ENCODE results near the gene WRAP73.
A peak's percentile ranks its signal among the peaks of the same experiment; 100 is the strongest.
"Not testable (repeated sequence)": the region's sequence is repeated elsewhere in the genome, so short reads cannot be mapped to it uniquely, and the experiment has no call there.

WRAP73 gene

DNA sequence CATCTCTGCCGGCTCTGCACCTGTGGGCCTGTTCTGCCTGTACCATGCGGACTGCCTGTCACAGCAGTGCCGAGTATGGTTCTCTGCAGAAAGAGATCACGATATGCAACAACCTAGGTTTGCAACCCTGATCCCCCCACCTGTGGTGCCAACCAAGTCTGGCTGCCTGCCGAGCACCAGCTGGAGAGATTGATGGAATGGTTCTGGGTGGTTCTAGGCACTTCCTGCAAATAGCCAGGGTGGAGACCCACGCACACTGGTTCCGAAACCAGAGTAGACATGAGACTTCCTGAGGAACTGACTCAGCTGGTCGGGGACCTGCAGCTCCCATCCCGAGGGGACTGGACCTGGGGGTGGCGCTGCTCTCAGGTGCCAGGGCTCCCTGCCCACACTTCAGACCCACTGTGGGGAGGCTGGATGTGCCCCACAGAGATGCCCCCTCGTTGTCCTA is 19.7 kb downstream of the WRAP73 start:
- no peak for DNase-seq (ENCODE audit: low spot score)

DNA sequence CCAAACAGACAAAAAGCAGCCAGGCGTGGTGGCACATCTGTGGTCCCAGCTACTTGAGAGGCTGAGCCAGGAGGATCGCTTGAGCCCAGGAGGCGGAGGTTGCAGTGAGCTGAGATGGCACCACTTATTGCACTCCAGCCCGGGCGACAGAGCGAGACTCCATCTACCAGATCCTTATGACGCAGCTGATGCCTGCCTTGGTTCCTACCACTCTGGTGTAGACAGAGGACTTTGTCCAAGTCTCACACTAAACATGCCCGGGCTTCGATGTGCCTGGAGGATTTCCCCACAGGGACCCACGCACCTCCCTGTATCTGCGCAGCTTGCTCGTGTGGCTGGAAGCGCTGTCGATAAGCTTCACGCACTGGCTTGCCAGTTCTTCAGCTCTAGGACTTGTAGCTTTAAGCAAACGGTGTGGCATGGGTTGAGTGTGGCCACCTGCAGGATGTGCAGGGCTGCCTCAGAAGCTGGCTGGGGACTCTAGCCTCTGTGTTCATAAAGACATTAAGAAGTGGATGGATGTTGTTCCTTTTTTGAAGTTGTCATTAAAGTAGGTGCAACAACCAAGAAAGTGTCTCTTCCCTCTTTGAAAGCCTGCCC is 20.2 kb downstream of the WRAP73 start:
- no peak for DNase-seq (ENCODE audit: low spot score)

DNA sequence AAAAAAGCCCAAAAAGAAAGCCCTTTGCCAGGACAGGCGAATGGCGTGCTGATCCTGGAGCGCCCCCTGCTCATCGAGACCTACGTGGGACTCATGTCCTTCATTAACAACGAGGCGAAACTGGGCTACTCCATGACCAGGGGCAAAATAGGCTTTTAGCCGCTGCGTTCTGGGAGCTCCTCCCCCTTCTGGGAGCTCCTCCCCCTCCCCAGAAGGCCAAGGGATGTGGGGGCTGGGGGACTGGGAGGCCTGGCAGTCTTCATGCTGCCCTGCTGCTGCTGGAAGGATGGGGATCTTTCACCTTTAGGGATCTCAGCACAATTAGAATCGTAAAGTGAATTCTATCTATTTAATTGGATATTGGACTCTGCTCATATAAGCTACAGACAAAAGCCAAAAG is 21.5 kb downstream of the WRAP73 start:
- DNase-seq (ENCODE audit: low spot score) = no peak

DNA sequence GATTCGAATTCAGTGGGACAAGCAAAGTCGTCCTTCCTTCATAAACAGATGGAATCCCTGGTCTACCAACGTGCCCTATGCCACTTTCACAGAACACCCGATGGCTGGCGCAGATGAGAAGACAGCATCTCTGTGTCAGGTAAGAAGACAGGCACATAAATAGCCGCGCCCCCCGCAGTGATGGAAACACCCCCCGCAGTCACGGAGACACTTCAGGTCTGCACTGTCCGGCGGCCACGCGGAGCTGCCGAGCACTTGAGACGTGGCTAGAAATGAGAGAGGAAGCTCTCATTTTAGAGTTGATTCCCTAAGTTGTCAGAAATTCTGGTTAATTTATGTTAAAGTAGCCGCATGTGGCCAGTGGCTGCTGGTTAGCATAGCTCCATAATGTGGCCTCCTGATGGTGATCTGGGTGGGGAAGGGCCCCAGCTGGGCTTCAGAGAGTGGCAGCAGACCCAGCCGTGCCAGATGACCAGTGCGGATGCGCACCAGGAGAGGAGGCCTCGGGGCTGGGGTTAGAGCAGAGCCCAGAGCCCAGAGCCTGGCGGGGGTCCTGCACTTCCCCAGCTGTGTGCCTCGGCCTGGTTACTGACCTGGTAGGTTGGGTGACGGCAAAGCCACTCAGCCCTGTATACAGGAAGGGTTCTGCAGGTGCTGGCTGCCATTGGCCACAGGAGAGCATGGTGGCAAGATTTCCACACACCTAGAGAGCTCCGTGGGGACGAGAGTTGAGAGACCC is 22.2 kb downstream of the WRAP73 start:
- DNase-seq (ENCODE audit: low spot score) = no peak

DNA sequence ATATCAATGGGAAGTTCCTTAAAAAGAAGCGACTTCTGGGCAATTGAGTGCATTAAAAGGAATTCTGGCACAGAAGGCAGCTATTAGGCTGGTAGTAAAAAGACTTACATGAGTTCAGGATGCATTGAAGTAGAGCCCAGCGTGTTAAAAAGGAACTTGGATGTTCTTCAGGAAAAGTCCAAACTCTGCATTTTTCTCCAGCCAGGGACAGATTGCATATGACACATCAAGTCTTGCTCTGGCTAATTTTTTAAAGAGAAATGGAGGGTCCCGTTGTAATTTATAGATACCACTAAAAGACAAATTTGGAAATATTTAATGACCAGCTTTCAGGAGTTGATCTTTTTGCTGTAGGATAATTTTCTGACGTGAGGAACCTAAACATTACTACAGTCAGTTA is 23.9 kb downstream of the WRAP73 start:
- DNase-seq (ENCODE audit: low spot score) = no peak

DNA sequence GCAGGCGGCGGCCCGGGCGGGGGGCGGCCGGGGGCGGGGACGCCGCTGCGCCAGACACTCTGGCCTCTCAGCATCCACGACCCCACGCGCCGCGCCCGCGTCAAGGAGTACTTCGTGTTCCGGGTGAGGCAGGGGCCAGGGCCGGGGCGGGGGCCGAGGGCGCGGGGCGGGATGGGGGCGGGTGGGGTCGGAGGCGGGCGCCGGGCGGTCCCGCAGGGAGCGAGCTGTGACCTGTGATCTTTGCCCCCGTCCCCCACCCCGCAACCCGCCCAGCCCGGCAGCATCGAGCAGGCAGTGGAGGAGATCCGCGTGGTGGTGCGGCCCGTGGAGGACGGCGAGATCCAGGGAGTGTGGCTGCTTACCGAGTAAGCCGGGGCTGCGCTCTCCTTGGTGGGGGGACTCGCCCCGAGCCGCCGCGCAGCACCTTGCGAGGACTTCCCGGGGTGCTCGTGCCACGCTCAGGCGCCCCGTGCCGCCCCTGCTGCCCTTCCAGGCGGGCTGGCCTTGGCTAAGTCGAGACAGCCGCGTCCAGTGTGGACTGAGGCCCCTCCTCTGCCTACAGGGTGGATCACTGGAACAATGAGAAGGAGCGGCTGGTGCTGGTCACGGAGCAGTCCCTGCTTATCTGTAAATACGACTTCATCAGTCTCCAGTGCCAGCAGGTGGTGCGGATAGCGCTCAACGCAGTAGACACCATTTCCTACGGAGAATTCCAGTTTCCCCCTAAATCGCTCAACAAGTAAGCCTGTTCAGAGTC is 24.6 kb downstream of the WRAP73 start:
- DNase-seq (ENCODE audit: low spot score) = no peak

DNA sequence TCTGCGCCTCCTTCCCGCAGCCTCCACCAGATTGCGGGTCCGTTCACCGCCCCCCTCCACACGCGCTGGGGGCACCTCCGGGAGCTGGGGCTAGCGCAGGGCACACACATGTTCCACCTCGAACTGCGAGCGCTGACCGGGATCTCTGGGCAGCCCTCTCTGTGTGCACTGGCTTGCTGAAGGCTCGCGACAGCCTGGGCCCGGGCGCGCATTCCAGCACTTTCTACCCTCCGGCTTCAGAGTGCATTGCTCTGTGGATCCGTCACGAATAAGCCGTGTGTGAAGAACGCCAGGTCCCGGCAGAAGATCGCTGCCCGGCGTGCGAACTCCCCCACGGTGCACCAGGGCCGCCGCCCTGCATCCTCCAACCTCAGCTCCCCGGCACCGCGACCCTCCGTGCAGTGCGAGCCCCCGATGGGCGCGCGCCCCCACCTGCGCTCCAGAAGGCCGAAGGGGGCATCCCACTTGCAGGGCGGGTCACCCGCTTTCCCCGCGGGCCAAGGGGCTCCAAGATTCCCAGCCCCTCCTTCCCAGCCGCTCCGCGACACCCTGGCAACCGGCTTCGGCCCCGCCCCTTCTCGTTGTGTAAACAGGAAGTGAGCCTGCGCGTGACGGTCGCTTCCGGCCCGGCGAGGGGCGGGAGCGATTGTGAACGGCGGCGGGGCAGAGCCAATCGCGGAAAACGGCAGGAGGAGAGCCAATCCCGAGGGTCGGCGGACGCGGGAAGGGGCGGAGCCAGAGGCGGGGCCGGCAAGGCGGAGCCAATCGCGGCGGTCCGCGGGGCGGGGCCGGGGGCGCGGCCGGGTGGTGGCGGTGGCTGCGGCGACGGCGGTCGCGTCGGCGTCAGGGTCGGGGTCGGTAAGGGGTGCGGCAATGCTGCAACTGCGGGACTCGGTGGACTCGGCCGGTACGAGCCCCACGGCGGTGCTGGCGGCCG is 25.4 kb downstream of the WRAP73 start, which contains the start of gene TPRG1L:
TPRG1L (plus strand) TSS at position 816 of the 937 bp plus-strand sequence; CDS start at position 874, 58 bp downstream.
- peak; percentile 98 for DNase-seq (ENCODE audit: low spot score)

DNA sequence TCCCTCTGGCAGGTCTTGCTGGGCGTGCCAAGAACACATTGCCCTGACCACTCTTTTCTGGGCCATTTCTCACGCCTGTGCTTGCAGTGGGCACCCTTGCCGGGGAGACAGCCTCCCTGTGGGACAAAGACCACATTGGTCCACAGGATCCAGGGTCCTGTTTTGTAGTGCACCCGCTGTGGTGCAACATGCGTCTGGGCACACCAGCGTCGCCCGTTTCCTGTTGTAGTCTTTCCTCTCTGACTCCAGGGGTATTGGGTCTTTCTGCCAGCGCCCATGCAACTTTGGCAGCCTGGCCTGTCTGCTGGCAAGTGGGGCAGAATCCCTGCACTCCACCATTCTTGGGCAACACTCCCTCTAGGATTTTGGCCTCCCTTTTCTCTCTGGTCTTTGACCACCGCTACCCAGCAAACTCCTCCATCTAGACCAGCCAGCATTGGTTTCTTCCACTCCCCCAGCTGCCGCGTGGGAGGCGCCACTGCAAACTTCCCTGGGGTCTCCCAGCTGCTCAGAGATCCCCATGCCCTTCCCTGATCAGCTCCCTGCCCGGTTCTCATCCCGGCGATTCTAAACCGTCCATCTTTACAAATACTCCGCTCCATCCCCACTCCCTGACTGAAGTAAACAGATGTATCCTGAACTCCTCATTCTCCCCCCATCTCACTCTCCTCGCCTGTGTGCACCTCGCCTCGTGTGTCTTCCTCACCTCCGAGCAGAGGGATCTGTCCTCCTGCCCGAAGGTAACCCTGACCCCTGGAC is 26.3 kb downstream of the WRAP73 start:
- DNase-seq (ENCODE audit: low spot score) = no peak

DNA sequence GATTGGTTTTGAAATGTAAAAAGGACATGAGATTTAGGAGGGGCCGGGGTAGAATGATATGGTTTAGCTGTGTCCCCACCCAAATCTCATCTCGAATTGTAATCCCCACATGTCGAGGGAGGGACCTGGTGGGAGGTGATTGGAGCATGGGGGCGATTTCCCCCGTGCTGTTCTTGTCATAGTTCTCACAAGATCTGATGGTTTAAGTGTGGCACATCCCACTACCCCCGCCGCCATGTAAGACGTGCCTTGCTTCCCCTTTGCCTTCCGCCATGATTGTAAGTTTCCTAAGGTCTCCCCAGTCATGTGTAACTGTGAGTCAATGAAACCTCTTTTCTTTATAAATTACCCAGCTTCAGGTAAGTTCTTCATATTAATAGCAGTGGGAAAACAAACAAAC is 27.8 kb downstream of the WRAP73 start:
- DNase-seq (ENCODE audit: low spot score) = not testable (repeated sequence)

DNA sequence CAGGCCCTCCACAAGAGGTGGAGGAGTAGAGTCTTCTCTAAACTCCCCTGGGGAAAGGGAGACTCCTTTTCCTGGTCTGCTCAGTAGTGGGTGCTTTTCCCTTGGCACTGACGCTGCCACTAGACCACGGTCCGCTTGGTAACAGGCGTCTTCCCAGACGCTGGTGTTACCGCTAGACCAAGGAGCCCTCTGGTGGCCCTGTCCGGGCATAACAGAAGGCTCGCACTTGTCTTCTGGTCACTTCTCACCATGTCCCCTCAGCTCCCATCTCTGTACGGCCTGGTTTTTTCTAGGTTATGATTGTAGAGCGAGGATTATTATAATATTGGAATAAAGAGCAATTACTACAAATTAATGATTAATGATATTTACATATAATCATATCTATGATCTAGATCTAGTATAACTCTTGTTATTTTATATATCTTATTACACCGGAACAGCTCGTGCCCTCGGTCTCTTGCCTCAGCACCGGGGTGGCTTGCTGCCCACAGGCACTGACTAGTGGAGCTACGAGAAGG is 28.7 kb downstream of the WRAP73 start:
- not testable (repeated sequence) for DNase-seq (ENCODE audit: low spot score)

DNA sequence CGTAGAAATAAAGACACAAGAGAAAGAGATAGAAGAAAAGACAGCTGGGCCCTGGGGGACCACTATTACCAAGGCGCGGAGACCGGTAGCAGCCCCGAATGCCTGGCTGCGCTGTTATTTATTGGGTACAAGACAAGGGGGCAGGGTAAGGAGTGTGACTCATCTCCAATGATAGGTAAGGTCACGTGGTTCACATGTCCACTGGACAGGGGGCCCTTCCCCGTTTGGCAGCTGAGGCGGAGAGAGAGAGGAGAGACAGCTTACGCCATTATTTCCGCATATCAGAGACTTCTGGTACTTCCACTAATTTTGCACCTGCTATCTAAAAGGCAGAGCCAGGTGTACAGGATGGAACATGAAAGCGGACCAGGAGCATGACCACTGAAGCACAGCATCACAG is 29.2 kb downstream of the WRAP73 start:
- no peak for DNase-seq (ENCODE audit: low spot score)

DNA sequence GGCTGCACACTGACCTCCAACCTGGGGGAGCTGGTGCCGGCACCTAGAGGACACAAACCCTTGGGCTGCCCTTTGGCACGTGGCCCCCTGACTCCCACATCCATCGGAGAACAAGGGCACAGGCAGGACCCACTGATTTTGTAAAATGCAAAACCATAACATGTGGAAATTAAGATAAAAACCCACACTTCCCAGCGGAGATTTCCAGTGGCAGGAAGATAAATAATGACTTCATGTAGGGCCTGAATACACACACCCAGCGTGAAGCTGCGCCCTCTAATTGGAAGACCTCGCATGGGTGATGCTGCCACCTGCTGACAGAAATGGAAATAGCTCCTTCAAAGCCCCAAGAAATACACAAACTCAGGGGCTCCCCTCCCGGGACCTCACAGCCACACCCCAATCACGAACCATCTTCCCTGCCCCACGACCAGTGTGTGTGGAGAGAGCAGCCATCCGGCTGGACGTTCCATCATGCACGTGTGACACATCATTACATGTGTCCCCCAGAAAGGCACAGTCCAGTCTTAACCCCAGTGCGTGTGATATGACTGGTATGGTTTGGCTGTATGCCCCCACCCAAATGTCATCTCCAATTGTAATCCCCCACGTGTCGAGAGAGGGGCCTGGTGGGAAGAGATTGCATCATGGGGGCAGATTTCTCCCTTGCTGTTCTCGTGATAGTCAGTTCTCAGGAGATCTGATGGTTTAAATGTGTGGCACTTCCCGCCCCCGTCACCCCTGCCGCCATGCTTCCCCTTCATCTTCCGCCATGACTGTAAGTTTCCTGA is 30.8 kb downstream of the WRAP73 start:
- DNase-seq (ENCODE audit: low spot score) = peak; percentile 84

DNA sequence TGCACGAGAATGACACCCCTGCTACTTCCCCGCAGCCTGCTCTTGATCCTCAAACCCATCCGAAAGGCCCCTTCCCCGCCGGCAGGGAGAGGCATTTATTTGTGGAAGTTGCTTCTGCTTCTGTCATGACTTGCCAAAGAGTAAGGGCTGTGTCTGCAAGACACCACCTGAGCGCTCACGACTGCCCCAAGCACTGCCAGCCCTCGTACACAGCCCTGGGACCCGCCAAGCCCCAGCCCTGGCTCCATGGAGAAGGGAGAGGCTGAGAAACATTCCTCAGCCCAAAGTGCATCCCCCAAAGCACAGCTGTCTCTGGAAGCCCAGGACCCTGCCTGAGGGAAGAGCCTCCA is 31.4 kb downstream of the WRAP73 start:
- no peak for DNase-seq (ENCODE audit: low spot score)

DNA sequence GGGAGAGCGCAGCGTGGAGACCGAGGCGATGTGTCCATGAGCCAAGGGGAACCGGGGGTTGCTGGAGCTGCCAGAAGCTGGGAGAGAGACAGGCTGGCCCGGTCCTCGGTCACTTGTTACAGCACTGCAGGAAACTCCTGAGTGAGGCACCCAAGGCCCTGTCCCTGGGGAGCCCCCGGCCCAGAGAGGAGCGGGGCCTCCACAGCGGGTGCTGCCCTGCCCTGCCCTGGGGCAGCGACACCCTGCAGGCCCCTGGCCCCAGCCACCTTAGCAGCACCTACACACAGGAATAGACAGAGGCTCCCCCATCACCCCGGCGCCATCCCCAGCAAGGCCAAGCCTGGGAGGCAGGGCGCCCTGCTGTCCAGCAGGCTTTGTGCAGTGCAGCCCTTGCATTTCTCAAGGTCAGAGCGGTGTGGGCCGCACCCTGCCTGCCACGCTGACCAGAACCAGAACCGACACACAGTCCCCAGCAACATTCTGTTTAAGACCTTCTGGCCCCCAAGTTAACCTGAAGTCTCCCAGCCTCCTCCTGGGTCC is 32.0 kb downstream of the WRAP73 start:
- no peak for DNase-seq (ENCODE audit: low spot score)

DNA sequence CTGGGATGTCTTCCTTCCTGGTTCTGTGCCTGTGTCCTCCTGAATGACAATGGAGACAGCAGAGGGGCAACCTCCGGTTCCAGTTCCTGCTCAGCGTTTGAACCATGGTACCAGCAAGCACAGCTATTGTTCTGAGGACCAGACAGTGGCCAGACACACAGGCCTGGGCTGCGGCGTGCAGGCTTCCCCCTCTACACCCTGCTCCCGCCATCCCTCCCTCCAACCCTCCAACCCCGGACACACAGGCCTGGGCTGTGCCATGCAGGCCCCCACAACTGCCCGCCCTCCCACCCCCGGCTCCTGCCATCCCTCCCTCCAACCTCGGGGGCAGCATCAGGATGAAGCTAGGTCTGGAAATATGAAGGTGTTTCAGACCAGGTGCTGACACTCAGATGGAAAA is 33.0 kb downstream of the WRAP73 start:
- no peak for DNase-seq (ENCODE audit: low spot score)

DNA sequence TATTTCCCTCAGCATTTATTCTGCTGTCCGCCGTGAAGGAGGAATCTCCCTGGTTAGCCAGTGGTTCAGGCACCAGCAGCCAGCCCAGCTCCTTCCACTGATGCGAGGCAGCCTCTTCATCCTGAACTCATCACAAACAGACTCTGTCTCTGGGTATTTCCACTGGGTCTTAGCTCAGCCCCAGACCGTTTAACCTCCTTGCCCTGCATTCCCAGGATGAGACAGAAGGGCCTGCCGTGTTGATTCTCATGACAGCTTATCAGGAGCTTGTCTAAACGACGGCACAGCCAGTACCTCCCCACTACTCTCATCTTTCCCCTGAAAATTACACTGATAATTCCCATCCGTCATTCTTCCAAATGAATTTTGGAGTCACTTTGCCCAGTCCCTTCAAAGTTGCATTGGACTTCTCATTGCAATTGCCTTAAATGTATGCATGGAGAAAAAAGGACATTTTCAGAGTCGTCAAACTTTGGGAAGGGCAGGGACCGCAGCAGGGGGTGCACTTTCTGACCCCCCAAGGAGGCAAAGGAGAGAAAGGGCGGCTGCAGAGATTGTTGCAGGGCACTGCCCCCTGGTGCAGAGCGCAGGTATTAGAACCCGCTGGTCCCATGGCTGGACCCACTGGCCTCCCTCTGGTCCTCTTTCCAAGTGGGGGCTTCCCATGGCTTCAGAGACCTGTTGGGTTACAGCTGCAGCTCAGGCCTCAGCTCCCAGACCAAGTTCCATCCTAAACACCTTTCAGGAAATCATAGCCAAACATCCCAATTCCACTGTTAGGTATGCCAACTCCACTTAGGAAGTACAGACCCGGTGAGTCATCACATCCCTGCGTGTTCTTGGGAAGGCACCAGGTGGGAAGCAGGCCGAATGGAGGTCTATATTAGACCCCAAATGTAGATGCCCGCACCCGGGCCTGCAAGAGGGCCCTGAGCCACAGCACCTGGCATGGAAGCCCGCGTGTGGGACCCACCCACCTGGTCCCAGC is 34.9 kb downstream of the WRAP73 start:
- no peak for DNase-seq (ENCODE audit: low spot score)

DNA sequence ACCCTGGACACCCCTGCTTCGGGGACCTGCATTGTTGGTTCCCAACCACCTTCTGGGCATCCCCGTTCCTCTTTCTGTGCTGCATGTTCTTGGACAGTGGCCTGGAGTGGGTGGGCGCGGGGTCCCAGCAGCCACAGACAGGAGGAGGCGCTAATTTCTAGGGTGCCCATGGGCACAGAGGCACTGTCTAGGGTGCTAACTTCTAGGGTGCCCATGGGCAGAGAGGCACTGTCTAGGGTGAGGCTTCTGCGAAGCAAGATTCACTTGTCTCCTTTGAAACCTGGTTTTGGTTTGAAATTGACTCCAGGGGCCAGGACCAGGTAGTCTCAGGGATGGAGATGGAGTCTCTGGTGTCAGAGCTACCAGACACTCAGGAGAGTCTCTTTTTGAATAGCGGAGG is 37.8 kb downstream of the WRAP73 start:
- DNase-seq (ENCODE audit: low spot score) = no peak

DNA sequence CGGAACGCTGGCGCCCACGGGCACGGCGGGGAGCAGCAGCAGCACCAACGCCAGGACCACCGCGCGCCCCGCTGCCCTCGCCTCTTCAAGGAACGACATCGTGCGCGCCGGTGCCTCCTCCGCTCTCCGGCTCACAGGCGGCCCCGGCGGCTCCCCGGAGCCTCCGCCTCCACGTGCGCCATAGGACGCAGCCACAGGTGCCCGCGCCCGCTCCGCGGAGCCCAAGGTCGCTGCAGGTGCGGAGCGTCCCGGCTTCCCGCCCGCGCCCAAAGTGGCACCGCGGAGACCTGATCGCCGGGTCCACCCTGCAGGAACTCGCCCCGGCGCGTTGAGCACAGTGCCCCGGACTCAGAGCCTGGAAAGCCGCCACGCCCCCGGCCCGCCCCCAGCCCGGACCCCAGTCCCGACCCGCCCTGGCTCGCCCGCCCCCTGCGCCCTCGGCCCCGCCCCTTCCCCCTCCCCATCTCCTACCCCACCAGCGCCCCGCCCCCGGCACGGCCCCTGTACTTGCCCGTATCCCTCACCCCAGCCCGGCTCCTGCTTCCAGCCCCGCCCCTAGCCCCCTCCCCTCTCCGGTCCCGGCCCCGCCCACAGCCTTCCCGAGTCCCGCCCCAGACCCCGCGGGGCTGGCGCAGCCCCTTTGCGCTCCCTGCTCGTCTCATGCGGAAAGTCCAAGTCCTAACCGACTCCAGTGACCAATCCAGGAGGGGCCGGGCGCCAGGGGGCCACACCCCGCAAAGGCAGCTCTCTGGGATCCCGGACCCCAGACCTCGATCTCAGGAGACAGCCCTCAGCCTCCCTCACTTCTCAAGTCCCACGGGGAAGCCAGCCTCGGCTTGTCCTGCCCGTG is 38.5 kb downstream of the WRAP73 start, which contains the start of gene MEGF6:
MEGF6 (minus strand) TSS at position 339 of the 850 bp plus-strand sequence; CDS start at position 99, 240 bp downstream.
- peak; percentile 56 for DNase-seq (ENCODE audit: low spot score)

All from CD4-positive, alpha-beta T cell treated with Interleukin-2 at 100 ng/mL for 4 hours (primary cell).